Renal cortex interstitium (tissue), 11 donors: ENCODE data around the gene EFNB1. TPM values are rescaled to one million over a fixed set of nuclear protein-coding genes. Genes with fewer than 3 reads are reported as not detected.

Experiments
- DNase-seq, 11 donors: peaks; one replicate each; pipeline ENCODE4 v3.0.0-alpha.2; 2013; ENCODE audit warnings: low read depth in 9 of 11, low spot score in 4 of 11; ENCODE audit errors: extremely low read depth in 1 of 11
- polyA plus RNA-seq, 3 donors: library from polyadenylated mRNA; unstranded; fragments of 120-200 nt; gene quantifications; one replicate each; pipeline ENCODE4 v1.2.1, GENCODE V29; 2013; ENCODE audit not compliant: insufficient read length in 3 of 3

Gene EFNB1
- polyA plus RNA-seq, 3 donors, result 93.5 to 148 (median 105) TPM

GRCh38 chrX:68867458-68868112 is 38.8 kb downstream of the EFNB1 start:
- DNase-seq, result peak in 5 of 11 donors; percentile 29 to 54 (median 39)

DNA sequence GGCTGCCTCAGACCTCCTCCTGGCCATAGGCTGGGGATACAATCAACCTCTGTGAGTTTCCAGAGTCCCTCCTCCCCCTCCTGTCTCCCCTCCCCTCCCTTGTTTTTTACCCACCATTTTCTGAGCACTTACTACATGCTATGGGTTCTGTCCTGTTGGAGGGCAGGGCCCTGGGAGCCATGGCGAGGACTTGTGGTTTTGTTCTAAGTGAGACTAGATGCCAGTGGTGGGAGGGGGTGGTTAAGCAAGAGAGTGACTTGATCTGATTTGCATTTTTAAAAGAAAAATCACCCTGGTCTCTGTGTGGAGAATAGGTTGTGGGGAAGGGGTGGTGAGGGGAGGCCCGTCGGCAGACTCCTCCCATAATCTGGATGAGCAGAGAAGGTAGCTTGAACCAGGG is 39.5 kb downstream of the EFNB1 start:
- DNase-seq, result no peak

- DNase-seq, result no peak
Measured at GRCh38 chrX:68868902-68869800, 40.3 kb downstream of the EFNB1 start.

- DNase-seq, result no peak
Measured at GRCh38 chrX:68870357-68870756, 41.5 kb downstream of the EFNB1 start.

DNA sequence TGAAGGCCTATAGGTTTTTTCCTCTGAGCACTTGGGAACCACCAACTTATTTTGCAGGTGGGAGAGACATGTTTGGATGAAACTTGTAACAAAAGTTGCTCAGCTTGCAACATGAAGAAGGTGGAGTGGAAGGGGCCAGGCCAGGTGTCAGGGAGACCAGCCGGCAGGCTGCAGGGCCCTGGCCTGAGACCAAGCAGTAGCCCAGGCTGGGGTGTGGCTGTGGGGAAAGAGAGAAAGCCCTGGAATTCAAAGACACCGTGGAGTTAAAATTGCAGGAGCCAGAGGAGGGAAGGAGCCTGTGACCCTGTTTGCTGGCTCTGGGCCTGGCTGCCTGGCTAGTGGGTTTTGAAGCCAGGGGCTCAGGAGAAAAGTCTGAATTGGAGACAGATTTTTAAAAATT is 43.4 kb downstream of the EFNB1 start:
- no peak for DNase-seq

DNA sequence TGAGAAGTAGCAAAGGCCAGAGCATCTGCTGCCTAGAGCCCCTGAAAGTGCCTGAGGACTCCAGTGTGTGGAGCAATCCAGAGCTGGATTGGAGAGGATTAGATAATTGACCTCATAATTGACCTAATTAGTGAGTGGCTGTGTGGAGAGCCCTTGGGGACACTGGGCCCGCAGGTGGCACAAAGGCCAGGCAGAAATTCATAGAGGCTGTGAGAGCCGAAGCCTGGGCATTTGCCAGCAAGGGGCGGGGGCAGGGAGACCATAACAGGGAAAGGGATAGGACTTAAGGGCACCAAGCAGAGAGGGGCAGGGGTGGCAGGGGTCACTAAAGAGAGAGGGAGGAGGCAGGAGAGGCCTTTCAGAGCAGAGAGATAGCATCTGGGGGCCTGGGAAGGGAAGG is 45.3 kb downstream of the EFNB1 start:
- DNase-seq, result no peak

DNA sequence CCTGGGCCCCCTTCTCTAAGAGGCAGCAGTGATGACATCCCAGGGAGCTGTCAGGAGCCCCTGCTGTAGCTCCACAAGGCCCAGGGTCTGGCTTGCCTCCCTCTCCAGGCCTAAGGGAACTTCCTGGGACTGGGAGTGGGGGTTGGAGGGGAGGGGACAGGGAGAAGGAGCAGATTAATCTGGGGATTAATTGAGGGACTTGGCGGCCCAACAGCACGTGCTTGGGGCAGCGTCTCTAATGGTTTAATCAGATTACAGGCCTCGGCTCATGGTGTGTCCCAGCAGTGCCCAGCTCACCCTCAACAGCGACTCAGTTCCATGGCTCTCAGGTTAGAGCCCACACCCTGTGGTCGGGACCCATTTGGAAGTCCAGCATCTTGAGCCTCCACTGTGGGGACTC is 47.9 kb downstream of the EFNB1 start:
- DNase-seq, result no peak

DNA sequence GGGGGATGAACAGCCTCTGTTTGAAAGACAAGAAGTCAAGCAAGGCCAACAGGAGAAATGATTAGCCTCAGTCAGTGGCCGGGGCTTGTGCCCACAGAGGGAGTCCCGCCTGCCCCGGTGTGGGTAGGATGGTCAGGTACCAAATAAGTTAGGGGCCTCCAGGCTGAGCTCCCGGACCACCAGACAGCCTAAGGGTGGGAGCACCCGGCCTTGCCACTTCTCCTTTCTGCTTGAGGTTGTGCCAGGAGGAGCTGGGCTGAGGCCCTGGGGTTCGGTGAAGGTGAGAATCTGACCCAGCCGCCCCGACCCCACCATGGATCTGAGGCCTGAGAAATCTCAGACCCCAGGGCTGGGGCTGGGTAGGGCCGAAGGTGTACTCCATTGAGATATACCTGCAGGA is 48.8 kb downstream of the EFNB1 start:
- no peak for DNase-seq

DNA sequence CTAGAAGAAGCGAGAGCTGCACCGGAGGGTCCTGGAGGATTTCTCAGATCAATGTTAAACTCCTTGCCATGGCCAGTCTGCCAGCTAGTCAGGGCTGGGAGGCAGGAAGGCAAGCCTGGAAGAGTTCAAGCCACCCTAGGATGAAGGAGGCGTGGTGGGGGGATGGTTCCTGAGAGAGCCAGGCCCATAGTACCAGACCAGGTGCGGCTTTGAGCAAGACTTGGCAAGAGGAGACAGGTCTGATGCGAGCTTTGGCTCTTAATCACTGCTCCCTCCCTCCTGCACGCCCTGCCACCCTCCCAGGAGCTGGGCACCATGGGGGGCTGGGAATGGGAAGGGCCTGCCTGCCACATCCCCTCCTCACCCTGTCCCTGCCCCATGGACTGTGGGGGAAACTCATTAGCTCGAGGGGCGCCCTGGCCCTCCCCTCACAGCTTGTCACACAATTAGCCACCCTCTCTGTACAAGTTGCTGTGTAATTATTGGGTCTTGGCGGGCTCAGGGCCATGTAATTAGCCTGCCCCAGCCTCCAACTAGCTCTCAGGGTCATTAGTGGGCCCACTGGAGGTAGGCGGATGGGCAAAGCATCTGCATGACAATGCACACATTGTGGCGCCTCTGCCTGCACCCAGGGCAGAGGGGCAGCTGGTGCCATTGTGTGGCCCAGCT is 50.3 kb downstream of the EFNB1 start:
- no peak for DNase-seq

DNA sequence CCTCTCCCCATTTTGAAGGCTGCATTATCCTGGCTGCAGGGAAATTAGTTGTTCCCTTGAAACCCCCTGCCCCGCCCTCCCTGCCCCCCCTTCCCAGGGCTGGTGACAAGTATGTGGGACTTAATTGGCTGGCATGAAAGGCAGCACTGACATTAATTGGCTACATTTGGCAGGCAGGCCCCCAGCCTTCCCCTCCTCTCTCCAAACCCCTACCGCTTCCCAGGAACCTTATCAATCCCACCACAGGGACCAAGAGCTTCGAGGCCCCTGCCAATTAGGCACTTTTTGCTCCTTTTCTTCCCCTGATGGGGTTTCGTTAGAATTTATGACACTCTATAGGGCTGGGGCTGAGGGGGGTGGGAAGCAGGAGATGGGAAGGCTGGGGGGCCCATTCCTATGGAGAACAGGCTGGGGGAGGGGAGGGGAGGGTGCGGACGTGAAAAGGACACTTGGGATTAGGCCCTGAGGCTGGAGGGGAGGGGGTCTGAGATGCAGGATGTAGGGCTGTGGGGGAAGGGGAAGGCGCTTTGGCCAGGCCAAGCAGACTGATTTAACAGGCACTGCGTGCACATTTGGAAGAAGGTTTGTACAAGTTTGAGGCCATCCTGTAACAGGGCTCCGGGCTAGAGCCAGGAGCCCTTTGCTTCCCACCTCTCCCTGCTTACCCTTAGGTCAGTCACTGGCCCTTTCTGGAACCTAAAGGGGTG is 52.2 kb downstream of the EFNB1 start:
- no peak for DNase-seq

DNA sequence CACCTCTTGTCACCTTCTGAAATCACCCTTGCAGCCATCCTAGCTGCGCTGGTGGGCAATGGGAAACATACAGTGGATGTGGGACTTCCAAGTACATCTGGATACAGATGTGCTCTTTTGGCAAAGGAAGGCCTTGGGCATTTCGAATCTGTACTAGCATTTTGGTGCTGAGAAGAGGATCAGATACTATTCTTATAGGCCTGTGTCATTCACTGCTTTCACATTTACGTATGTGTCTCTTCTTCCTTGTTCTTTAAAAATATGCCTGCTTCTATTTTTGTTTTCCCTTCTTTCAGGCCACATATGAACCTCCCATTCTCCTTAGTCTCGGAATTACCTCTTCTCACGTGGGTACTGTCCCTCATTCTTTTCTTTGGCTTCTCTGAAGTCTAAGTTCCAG is 53.1 kb downstream of the EFNB1 start:
- no peak for DNase-seq

- no peak for DNase-seq
Measured at GRCh38 chrX:68883800-68884199, 55.0 kb downstream of the EFNB1 start.

GRCh38 chrX:68889249-68889648 is 60.4 kb downstream of the EFNB1 start:
- DNase-seq, result no peak

Other genes starting within 250 kb of the EFNB1 start
- gene STARD8, start 181.4 kb upstream of the EFNB1 start, polyA plus RNA-seq, result 10 to 100 TPM; 17.1 to 21.3 (median 21.0) TPM